ENCODE data around the gene TNS1.
A peak's percentile ranks its signal among the peaks of the same experiment; 100 is the strongest.

TNS1 gene

DNA sequence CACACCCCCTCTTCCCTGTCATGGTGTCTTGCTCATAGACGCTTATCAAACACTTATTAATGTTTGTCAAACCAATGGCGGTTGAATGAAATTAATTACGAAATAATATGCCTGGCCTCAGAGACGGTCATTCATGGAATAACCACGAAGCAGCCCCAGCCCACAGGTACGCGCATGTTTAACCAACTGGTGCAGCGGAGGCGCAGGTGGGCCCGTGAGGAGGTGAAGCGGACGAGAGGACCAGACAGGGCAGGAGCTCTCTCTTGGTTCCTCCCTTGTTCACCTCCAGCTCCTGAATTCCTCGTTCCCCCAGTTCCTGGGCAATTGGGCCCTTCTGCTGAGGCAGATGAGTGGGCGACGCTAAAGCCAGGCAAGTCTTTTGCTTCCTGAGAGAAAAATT lies 169.8 kb downstream of the TNS1 start:
- H3K4me3 ChIP-seq (ENCODE audit: low read depth, low read length) = no peak overlapping the region
- no peak for DNase-seq (ENCODE audit: low read depth)

GRCh38 chr2:217832115-217832514 lies 170.7 kb downstream of the TNS1 start:
- DNase-seq (ENCODE audit: low read depth) = no peak
- H3K4me3 ChIP-seq (ENCODE audit: low read depth, low read length) = no peak overlapping the region

DNA sequence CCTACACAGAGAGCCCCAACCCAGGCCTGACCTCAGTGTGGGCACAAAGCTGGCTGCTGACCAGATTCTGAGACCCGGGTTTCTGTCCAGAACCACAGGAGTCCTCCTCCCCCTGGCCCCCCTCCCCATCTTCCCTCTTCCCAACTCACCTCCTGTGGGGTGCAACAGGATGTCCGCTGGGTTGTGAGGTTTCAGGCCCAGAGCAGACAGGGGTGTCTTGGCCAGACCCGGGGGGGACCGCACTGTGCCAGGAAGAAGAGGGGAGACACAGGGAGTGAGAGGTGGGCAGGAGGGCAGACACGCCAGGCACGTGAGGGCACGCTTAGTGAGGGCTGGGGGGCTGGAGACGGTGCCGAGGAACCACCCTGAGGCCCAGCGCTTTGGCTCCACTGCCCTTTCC lies 171.5 kb downstream of the TNS1 start:
- no peak overlapping the region for H3K4me3 ChIP-seq (ENCODE audit: low read depth, low read length)
- DNase-seq (ENCODE audit: low read depth) = no peak

DNA sequence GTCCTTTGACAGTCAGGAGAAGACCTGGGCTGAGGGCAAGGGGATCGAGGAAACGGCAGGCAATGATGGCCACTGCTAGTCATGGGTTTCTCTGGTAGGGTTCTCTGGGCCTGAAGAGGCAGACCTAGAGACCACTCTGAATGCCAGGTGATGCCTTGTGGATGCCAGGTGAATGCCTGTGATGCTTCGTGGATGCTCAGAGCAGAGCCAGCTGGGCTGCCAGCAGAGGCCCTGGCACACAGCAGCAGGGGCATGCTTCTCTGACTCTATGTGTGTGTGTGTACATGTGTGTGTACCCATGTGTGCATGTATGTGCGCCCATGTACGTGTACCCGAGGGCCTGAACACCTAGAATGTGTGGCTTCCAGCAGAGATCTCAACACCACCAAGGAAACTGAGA lies 172.0 kb downstream of the TNS1 start:
- no peak for DNase-seq (ENCODE audit: low read depth)
- H3K4me3 ChIP-seq (ENCODE audit: low read depth, low read length) = no peak overlapping the region

GRCh38 chr2:217830061-217830460 lies 172.7 kb downstream of the TNS1 start:
- DNase-seq (ENCODE audit: low read depth) = no peak
- no peak overlapping the region for H3K4me3 ChIP-seq (ENCODE audit: low read depth, low read length)

DNA sequence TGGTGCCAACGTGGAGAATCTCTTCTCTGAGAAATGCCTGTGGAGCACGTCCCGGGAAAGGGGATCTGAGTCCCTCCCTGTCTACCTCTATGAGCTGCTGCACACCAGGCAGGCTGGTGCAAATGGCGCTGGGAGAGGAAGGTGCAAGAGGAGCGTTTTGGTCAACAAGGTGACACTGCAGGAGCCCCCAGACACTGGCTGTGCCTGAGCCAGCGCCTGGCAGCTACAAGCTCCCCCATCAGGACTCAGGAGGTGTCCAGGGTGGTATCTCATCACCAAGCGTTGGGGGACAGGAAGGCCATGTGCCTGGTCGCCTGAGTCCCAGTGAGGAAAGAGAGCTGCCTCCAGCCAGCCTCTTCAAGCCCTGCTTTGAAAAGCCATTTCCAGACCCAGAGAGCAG lies 173.4 kb downstream of the TNS1 start:
- H3K4me3 ChIP-seq (ENCODE audit: low read depth, low read length) = no peak overlapping the region
- no peak for DNase-seq (ENCODE audit: low read depth)

DNA sequence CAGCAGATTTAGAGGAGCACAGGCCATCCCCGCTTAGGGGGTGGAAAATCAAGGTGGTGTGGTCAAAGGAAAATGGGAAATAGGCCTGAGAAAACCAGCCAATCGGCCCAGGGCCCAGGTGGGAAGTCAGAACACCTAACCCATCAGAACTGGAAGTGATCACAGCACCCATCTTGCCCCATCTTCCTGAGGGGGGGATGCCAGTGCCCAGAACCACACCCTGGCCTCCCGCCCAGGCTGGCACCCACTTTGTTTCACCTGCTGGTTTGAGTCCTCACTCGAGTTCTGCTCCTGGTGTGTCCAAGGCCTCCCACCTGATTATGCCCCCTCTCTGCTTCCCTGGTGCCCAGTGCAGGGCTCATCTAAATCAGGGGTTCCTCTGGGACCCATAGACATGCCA lies 174.5 kb downstream of the TNS1 start:
- DNase-seq (ENCODE audit: low read depth) = no peak

GRCh38 chr2:217827430-217828201 lies 175.2 kb downstream of the TNS1 start:
- H3K4me3 ChIP-seq (ENCODE audit: low read depth, low read length) = no peak overlapping the region
- no peak for DNase-seq (ENCODE audit: low read depth)

More for the DNA sequence above, 174.5 kb downstream of the TNS1 start:
- no peak overlapping the region for H3K4me3 ChIP-seq (ENCODE audit: low read depth, low read length)

DNA sequence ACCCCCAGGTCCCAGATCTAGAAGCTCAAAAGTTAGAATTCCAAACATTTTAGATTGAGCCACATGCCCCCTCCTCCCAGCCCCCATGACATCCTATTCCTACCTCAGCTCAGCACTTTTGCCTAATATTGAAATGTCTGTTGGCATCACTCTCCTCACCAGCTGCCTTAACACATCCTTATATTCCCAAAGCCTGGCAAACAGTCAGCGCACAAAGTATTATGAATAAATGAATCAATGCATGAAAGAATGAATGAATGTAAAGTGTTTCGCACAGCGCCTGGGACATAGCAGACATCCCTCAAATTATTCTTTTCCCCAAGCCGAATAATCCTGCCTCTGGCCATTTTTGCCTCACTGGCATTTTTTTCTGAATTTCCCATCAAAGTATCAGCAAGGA lies 175.8 kb downstream of the TNS1 start:
- no peak overlapping the region for H3K4me3 ChIP-seq (ENCODE audit: low read depth, low read length)
- DNase-seq (ENCODE audit: low read depth) = no peak

GRCh38 chr2:217826520-217826919 lies 176.3 kb downstream of the TNS1 start:
- DNase-seq (ENCODE audit: low read depth) = peak; percentile 39

GRCh38 chr2:217825469-217826235 lies 177.1 kb downstream of the TNS1 start:
- no peak for DNase-seq (ENCODE audit: low read depth)
- H3K4me3 ChIP-seq (ENCODE audit: low read depth, low read length) = no peak overlapping the region

More at GRCh38 chr2:217826520-217826919, 176.3 kb downstream of the TNS1 start:
- no peak overlapping the region for H3K4me3 ChIP-seq (ENCODE audit: low read depth, low read length)

DNA sequence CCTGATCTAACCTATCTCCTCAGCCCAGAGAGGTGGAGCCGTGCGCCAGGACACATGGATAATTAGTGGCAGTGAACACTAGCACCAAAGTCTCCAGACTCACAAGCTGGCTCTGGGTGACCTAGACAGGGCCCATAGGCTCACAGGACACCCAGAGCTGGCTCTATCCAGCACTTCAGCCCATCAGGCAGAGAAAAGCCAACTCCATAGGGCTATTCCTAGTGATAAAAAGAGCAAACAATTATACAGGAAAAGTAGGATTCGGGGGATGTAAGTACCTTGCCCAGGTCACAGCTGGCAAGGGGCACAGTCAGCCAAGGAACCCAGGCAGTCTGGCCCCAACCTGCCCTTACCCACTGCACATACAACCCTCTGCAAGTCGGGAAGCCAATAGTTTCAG lies 178.6 kb downstream of the TNS1 start:
- DNase-seq (ENCODE audit: low read depth) = no peak
- no peak overlapping the region for H3K4me3 ChIP-seq (ENCODE audit: low read depth, low read length)

DNA sequence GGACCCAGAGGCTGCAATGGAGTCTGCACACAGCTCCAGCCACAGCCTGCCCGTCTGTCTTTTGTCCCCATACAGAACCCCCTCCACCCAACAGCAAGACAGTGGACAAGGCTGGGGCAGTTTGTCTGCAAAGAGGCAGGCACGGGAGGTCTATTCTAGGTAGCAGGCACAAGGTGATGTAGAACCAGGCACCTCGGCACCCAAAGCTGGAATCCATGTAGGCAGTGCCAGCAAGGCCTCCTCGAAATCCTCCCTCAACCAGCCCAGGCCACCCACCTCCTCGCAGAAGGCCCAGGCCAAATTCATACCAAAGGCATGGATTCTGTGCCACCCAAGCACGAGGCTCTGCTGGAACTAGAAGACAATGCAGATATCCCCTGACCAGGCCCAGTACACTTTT lies 179.2 kb downstream of the TNS1 start:
- H3K4me3 ChIP-seq (ENCODE audit: low read depth, low read length) = no peak overlapping the region
- DNase-seq (ENCODE audit: low read depth) = no peak

- H3K4me3 ChIP-seq (ENCODE audit: low read depth, low read length) = no peak overlapping the region
- no peak for DNase-seq (ENCODE audit: low read depth)
Observed at GRCh38 chr2:217822296-217823252, 180.2 kb downstream of the TNS1 start.

- no peak for DNase-seq (ENCODE audit: low read depth)
Observed at GRCh38 chr2:217821536-217822147, 181.2 kb downstream of the TNS1 start.

DNA sequence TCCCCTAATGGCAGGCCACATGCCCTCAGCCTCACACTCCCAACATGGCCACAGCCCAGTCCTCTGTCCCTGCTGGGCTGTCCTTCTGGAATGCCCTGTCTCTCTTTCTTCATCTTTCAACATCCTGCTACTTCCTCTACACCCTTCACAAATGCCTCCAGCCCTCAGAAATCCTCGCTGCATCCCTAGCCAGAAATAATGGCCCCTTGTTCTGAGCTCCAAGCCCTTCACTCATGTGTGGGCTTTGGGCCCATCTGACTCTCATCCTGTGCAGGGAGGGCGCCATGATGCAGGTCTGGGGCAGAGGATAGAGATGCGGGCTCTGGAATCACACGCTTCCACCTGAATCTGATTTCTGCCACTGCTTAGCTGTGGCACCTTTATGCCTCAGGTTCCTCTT lies 181.9 kb downstream of the TNS1 start:
- no peak overlapping the region for H3K4me3 ChIP-seq (ENCODE audit: low read depth, low read length)
- no peak for DNase-seq (ENCODE audit: low read depth)

More at GRCh38 chr2:217821536-217822147, 181.2 kb downstream of the TNS1 start:
- no peak overlapping the region for H3K4me3 ChIP-seq (ENCODE audit: low read depth, low read length)

DNA sequence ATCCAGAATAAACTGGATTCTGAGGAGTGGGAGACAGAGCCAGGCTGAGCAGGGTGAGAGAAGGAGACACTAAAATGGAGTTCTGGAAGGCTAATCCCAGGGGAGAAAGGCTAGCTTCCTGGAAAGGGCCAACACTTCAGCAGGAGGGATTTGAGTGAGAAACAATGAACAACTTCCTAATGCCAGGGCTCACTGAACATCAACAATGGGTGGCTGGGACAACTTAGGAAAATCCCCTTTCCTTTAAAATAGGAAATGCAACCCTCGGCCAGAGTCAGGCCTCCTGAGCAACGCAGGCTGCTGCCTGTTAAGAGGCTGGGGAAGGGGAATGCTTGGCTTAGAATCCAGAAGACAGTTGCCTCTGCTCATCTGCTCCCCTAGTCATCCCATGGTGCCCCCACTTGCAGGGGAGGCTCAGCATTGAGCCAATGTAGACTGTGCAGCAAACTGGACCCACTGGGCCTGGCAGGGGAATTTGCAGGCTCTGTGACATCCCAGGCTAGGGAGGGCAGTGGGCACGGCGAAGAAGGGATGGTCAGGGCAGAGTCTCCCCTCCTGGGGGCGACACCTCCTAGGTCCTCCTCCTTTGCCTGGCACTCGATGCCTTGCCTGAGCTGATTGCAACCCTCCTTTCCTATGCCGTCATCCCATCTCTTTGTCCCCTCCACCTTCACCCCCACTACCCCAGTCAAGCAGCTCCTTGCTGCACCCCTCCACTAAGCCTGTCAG lies 182.5 kb downstream of the TNS1 start:
- H3K4me3 ChIP-seq (ENCODE audit: low read depth, low read length) = no peak overlapping the region
- no peak for DNase-seq (ENCODE audit: low read depth)

GRCh38 chr2:217818293-217818850 lies 184.4 kb downstream of the TNS1 start:
- no peak for DNase-seq (ENCODE audit: low read depth)
- no peak overlapping the region for H3K4me3 ChIP-seq (ENCODE audit: low read depth, low read length)
